ENCODE results near the gene RBM12.

Gene RBM12

GRCh38 chr20:35626386-35627001 is 38.2 kb downstream of the RBM12 start:
- no peak overlapping the region for H3K27ac ChIP-seq
- TF ChIP-seq ZFX (IDR thresholded peaks at IDR 0.05) (no peak), CTCF (conservative IDR thresholded peaks at IDR 0.05) (no peak)

DNA sequence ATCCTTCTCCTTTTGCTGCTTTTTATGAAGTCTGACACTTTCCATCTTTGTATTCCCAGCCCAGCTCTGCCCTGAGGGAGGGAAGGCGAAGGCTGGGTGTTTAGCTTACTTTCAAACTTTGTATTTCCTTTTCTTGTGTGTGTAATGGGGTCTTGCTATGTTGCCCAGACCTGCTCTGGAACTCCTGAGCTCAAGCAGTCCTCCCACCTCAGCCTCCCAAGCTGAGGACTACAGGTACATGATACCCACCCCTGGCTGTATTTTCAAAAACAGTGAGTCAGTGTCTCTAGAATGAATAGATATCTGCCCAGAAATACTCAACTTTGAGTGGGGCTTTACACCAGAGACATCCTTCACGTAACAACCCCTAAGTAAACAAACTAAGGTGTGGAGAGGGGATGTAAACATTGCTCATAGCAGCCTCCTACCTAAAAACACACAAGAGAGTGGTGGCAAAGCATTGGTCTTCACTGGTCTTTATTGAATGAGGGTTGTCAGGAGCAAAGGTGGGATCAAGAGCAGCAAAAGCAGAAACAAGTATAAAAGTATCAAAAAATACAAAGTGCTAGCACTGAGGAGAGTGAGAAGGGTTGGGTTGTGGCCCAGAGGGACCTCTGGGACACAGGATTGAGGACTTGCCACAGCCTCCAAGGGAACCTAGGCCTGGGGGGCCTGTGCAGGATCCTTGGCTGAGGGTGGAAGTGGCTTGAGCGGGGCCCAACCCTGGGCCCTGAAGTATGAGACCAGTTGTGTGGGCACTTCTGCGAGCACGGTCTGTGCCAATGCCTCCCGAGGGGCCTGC is 38.9 kb downstream of the RBM12 start:
- TF ChIP-seq CTCF (conservative IDR thresholded peaks at IDR 0.05): no peak
- TF ChIP-seq ZFX (IDR thresholded peaks at IDR 0.05): no peak
- H3K27ac ChIP-seq: no peak overlapping the region

- H3K27ac ChIP-seq: no peak overlapping the region
- TF ChIP-seq CTCF (conservative IDR thresholded peaks at IDR 0.05): no peak; the same call in 1 of the 2 replicates
Observed at GRCh38 chr20:35621560-35621946, 43.1 kb downstream of the RBM12 start.

DNA sequence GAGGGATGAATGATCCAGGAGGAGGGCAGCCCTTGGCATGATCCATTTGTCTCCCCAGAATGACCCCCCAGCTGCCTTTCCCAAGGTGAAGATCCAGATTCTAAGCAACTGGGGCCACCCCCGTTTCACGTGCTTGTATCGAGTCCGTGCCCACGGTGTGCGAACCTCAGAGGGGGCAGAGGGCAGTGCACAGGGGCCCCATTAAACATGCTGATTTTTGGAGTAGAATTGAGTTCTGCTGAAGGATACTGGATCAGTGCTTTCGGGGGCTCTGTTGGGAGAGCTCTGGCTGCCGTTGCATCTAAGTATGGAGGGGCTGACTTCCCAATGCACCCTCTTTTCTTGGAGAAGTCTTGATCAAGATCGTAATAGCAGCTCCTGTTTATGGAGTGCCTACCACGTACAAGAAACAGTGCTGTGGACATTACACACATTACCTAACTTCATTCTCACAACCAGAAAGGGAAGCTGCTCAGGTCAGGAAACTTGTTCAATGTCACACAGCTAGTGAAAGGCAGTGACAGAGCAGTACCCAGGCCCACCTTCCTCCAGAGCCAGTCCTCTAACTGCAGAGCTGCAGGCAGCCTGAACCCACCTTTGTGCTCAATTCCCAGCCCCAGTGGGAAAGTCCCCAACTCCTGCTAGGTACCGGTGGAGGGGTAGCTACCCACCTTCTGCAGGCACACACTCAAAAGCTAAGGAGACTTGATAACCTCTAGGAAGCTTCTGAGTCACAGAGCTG is 43.7 kb downstream of the RBM12 start:
- no peak overlapping the region for H3K27ac ChIP-seq
- TF ChIP-seq CTCF (conservative IDR thresholded peaks at IDR 0.05): no peak
- no peak for TF ChIP-seq ZFX (IDR thresholded peaks at IDR 0.05)

GRCh38 chr20:35619196-35620095 is 45.3 kb downstream of the RBM12 start:
- no peak overlapping the region; the same call in 1 of the 2 replicates for H3K27ac ChIP-seq
- TF ChIP-seq CTCF (conservative IDR thresholded peaks at IDR 0.05): no peak
- TF ChIP-seq ZFX (IDR thresholded peaks at IDR 0.05): no peak

DNA sequence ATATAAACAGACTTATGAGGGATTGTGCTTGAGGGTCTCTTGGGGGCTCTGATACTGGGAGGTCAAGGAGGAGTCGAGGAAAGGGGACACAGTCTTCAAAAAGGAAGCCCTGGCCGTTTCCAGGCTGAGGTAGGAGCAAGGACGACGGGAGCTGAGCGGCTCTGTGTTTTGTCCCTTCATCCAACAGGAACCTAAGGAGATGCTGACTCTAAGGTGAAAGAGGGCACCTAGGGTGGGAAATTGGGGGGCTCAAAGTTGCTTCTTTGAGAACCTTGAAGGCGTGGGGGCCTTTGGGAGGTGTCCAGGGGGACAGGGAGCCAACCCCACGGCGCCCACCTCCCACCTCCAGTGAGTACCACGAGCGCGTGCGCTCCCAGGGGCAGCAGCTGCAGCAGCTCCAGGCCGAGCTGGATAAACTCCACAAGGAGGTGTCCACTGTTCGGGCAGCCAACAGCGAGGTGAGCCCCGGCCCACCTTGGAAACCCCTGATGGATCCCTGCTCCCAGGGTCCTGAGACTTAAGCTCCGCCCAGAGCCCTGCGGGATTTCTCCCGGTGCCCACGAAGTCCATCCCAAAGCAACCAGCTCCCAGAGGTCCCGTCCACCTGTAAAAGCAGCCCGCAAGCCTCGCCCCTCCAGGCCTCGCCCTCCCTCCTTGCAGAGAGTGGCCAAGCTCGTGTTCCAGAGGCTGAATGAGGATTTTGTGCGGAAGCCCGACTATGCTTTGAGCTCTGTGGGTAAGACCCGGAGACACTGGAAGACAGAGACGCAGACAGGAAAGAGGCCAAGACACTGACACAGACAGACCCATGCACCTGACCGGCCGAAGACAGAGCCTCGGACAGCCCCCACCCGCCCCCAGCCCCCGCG is 46.2 kb downstream of the RBM12 start:
- no peak overlapping the region for H3K27ac ChIP-seq

More for the DNA sequence above, 46.2 kb downstream of the RBM12 start:
- TF ChIP-seq ZFX (IDR thresholded peaks at IDR 0.05): no peak
- no peak for TF ChIP-seq CTCF (conservative IDR thresholded peaks at IDR 0.05)

Data from C4-2B (cell line).